NCI-H460 (cell line): ENCODE measurements around the gene DACT2. TPM values are rescaled to one million over a fixed set of nuclear protein-coding genes. Genes with fewer than 3 reads are reported as not detected.
"Not testable (repeated sequence)": the region's sequence is repeated elsewhere in the genome, so short reads cannot be mapped to it uniquely, and the experiment has no call there.

Experiments
- DNase-seq: peaks from one replicate; pipeline ENCODE4 v3.0.0-alpha.2; 2016; ENCODE audit warnings: low read depth; ENCODE audit errors: extremely low read depth
- polyA plus RNA-seq: library from polyadenylated mRNA; depleted of rRNA; stranded (reverse); fragments of >200 nt; gene quantifications from 2 replicates; pipeline ENCODE4 v1.2.3, GENCODE V29; 2014; cell fraction: nucleus; rRNA removed
- total RNA-seq: library from RNA; depleted of rRNA; stranded (reverse); fragments of >200 nt; shearing (Covaris generic); gene quantifications from 2 replicates; pipeline ENCODE4 v1.2.3, GENCODE V29; 2014; rRNA removed

DACT2 gene, protein sequence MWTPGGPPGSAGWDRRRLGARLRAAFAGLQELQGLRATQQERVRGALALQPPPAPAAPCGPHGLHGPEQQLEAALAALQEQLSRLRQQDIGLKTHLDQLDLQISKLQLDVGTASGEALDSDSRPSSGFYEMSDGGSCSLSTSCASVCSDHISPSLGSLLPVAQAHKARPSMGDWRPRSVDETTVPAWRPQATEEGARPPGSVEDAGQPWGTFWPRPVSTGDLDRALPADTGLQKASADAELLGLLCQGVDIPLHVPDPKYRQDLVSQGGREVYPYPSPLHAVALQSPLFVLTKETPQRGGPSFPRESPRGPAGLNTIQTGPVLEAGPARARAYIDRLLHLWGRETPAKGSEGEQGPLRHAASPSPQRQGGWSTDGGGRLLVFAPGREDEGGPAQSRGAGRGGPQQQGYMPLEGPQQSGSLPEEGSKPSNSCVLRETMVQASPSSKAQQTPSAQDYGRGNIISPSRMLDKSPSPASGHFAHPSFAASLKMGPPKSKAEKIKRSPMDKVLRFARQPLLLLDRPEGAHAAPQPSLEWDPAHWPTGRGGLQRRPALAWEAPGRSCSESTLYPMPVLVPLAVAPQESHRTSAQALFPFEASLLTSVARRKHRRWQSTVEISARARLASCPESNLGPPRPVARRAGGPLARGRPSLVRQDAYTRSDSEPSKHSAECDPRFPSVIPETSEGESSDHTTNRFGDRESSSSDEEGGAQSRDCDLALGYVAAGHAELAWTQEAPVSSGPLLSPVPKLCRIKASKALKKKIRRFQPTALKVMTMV
- total RNA-seq, result not detected in 2 replicates
- not detected in 2 replicates for polyA plus RNA-seq

DNA sequence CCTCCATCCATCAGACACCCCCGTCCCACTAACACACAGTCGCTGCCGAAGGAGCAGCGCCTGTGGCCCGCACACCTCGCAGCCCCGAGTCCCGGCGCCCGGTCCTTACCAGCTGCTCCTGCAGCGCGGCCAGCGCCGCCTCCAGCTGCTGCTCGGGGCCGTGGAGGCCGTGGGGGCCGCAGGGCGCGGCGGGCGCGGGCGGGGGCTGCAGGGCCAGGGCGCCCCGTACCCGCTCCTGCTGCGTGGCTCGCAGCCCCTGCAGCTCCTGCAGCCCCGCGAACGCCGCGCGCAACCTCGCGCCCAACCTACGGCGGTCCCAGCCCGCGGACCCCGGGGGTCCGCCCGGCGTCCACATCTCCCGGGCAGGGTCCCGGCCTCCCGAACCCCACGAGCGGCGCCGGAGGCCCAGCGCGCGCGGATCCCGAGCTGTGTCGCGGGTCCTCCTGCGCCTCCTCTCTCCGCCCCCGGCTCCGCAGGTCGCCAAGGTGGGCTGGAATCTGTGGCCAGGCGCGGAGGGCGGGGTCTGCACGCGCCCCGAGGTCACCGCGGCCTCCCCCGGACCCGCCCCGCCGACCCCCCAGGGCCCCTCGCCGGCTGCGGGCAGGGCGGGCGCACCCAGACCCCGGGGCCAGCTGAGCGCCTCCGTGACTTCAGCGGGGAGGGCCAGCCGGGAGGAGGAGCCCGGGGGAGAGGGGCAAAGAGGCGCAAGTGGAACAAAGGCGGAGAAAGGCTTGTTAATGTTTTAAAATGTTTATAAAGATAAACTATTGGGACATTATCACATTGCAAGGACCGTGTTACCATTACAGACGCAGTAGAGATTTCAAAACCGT, at the start of gene DACT2:
DACT2 (minus strand) TSS at position 499 of the 833 bp plus-strand sequence; CDS start at position 355, 144 bp downstream.
- DNase-seq, result no peak

DNA sequence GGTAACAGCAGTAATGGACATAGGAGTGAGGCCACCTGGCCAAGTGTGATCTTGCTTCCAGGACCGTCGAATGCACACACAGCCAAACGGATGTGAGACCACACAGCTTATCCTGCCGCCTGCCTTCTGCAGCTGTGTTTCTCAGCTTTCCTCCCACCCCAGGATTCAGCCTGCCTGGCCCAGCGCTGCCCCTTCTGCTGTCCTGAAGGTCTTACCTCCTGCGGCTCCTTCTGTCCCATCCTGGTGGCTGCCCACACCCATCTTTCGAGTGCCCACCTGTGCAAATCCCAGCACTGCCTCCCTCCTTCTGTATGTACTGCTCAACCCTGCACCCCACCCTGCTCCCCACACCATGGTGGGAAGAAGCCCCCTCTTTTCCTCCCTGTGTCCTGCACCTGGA, 49.4 kb upstream of the DACT2 start:
- no peak for DNase-seq

DNA sequence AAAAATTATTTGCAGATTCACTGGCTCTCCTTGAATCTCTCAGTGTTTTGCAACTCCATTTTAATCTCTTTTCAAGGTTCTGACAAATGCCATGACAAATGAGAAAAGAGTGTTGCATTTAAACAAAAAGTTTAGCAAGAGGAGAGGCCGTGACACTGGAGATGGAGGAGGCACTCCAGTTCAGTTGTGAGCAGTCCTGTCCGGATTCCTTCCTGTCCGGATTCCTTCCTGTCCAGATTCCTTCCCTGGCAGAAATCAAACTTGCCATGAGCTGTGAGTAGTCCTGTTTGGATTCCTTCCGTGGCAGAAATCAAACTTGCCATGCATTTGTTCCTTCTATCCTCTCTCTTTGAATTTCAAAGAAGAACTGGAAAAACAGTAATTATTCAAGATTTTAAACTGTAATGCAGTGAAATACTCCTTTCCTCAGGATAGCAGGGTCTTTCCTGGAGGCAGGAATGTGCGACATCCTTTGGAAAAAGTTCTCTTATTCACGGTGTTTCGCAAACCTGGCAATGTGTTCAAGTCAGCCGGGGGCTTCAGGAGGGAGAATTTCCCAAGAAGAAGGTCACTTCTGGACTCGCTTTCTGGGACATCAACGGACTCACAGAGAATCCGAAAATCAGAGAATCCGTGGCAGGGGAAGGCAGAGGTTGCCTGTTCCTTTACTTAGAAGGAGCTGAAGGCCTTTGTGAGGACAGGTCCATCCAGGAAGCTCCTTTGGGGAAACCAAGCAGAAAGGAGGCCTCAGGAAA, 48.7 kb upstream of the DACT2 start:
- DNase-seq, result no peak

DNA sequence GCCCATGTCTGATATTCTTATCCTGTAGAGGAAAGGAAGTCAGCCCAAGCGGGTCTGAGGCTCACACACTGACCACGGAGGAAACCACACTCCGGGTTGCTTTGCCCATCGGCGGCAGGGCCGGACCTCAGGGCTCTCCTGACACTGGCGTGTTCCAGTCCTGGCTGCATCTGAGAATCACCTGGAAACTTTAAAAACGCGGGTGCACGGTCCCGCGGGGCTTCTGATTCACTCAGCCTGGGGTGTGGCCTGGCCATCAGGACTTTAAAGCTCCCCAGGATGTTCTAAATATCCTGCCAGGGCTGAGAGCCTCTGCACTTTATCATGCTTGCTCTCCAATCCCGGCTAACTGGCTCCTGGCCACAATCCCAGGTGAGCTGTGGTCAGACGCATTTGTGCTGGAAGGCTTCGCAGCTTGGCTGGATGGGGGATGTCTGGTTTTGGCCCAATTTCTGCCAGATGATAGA, 47.7 kb upstream of the DACT2 start:
- DNase-seq, result no peak

DNA sequence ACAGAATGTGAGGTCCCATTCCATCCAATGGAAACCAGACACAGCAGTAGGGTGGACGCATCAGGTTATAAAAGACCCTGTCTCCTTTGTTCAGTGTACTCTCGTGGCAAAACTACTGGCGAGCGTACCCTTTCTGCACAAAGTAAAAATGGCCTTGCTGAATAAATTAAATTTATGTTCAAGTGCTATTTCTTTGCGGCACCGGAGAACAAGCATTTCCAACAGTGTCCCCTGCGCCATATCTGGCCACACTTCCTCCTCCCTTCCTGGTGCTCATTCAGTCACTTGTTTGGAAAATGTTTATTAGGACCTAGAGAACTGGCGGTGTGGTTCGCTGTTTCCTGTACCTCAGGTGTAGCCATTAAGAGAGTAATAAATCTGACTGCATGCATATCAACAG, 46.9 kb upstream of the DACT2 start:
- no peak for DNase-seq

DNA sequence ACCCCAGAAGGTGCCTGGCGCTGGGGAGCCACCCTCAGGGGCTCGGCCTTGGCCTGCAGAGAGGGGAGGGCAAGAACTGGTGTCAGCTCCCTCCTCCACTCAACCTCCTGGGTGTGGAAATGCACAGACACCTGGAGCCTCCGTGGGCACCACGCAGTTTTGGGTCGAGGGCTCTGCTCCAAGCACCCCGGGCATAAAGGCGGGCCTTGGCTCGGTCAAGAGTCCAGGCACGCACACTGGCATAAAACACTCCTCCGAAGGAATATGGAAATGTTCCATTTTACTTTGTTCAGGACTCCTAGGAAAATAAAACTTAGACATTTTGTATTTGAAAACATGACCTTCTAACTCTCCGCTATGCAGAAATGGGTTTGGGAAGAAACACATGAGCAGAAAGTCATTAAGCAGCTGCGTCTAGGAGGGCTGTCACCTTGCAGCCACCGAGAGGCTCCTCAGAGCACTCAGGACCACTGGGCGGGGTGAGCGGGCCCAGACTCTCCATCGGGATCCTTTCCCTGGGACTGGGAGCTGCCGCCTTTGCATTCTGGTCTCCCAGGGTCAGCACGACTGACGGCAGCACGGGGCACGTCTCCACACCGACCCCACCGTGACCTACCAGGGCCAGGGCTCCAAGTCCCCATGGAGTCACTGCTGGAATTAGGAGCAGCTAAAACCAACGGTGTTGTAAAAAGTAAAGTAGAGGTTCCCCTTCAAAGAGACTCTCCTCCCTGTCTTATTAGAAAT, 46.0 kb upstream of the DACT2 start:
- no peak for DNase-seq

DNA sequence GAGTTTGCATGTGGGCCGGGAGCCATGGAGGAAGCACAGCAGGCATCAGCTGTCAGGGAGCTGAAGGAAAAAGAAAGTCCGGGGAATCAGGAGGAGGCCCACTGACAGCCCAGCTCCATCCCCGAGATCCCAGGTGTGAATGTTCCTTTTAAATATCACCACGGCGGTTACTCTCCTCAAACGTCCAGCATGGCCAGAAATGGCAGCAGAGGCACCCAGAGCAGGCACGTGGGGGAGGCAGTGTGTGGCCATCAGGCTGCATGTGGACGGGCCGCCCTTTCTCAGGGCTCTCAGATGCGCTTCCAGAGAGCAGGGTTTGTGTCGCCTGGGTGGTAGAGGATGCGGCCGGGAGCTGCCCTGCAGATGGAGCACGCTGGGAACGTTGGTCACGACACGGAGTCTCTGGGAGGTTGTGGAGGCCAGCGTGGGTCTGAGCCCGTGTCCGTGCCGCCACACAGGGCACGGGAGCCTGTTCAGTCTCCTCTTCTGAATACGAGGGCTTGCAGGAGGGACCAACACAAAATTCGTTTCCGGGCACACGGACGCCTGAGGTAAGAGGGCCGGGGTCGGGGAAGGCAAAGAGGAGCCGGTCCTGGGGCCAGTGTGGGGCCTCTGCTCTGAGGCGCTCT, 45.3 kb upstream of the DACT2 start:
- DNase-seq, result no peak

DNA sequence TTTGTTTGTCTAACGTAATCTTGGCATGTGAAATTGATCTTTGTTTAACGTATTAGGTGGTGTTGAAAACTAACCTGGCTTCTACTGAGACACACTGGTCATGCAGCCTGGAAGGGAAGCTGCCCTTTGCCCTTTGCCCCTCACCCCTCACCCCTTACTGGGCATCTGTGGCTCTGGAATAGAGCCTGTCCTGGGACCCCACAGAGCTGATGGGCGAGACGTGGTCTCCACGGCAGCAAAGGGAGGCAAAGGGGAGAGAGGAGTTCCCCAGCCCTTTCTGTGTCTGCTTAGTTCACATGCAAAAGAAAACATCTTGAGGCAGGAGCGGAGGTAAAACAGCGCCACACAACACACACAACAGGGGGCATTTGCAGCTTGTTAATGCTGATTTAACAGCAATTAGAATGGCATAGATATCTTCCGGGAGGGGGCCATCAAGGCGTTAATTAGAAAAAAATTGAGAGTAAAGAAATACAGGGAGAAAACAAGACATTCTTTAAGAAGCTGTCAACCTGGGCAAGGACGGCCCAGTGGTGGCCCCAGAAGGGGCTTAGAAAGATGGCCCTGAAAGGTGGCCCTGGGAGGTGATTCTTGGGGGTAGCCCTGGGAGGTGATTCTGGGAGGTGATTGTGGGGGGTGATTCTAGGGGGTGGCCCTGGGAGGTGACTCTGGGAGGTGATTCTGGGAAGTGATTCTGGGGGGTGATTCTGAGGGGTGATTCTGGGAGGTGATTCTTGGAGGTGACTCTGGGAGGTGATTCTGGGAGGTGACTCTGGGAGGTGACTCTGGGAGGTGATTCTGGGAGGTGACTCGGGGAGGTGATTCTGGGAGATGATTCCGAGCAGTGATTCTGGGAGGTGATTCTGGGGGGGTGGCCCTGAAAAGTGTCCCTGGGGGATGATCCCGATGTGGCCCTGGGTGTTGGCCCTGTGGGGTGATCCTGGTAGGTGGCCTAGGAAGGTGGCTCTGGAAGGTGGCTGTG, 44.5 kb upstream of the DACT2 start:
- DNase-seq, result no peak

DNA sequence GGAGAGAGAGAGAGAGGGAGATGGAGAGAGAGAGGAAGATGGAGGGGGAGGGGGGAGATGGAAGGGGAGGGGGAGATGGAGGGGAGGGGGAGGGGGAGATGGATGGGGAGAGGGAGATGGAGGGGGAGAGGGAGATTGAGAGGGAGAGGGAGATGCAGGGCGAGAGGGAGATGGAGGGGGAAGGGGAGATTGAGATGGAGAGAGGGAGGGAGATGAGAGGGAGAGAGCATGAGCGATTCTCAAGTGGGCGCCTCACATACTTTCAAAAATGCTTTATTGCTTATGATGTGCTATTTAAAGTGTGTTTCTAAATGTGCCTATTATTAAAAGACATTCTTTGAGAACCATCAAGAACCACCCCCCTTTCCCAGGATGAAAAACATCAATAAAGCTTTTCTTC, 43.7 kb upstream of the DACT2 start:
- no peak for DNase-seq

DNA sequence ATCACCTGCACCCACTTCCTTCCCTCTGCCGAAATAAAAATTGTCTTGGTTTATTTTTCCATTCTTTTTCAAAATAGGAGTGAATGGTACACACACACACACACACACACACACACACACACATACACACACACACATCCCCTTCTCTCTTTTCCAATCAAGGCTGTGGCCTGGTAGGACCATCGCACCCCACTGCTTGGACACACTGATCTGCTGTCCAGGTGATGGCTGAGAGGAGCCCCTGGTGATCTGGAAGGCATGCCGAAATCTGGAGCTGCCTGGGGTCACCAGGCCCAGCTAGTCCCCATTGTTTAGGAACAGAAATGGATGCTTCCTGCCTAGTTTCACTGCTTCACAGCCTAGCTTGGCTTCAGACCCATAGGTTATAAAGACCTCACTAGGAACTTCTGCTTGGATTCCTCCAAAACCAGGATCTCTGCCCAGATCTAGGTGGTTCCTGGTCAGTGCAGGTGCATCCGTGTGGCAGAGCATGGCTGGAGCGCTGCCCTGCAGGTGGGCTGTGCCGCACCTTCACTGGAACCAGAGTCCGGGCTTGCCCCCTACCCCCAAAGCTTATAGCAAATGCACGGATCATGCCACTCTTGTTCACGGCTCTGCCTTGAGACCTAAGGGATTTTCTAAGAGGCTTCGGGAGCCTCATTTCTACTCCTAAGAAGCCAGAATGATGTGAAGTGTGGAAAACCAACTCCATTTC, 42.9 kb upstream of the DACT2 start:
- no peak for DNase-seq

DNA sequence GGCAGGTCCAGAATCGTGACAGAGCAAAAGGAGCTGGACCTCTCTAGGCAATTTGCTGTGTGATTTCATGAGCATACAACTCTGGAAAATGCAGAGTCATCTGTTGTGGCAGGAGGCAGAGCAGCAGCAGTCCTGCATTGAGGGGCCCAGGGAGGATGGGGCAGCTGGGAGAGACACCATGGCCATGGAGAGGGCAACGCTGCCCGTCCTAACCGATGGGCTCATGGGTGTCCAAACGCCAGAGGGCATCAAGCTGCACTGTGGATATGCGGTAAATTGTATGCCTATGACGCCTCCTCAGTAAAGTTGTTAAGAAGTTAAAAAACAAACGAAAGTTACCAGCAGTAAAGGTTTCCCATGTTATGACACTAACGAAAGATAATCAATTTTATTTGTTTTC, 42.2 kb upstream of the DACT2 start:
- no peak for DNase-seq

DNA sequence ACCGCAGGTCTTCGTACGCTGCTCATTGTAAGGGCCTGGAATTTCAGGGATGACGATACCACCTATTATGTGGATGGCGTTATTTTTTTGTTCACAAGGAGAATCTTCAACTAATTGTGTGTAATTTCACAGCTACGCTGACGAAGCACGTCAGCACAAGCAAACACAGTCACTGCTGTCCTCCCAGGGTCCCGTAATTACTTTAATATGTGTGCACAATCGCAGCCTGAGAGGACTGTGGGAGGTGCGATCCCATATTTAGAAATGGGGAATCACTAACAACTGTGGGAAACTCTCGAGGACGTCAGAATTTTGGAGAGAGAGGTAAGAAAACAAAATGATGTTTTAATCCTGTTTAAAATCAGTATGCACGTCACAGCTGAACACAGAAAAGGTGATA, 40.2 kb upstream of the DACT2 start:
- no peak for DNase-seq

DNA sequence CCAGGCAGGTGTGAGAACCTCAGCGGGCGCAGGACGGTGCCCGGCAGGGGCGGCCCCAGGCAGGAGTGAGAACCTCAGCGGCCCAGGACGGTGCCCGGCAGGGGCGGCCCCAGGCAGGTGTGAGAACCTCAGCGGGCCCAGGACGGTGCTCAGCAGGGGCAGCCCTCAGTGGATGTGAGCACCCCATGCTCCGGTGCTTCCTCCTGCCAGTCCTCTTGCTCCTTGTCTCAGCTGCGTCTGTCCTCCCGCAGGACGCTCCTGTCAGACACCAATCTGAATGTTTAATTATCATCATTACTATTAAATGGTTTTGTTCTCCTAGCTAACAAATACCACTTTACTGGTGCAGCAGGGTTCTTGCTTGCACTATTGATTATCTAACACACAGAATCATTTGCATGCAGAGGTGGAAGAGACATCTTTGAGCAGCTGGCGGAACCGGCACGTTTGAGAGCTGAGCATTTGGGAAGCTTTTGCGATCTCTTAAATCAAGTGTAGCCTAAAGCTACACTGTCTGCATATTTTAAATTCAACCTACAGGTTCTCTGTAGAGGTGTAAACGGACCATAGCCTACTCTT, 39.4 kb upstream of the DACT2 start:
- DNase-seq, result no peak

DNA sequence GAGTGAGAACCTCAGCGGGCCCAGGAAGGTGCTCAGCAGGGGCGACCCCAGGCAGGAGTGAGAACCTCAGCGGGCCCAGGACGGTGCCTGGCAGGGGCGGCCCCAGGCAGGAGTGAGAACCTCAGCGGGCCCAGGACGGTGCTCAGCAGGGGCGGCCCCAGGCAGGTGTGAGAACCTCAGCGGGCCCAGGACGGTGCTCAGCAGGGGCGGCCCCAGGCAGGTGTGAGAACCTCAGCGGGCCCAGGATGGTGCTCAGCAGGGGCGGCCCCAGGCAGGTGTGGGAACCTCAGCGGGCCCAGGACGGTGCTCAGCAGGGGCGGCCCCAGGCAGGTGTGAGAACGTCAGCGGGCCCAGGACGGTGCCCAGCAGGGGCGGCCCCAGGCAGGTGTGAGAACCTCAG, 37.3 kb upstream of the DACT2 start:
- not testable (repeated sequence) for DNase-seq

DNA sequence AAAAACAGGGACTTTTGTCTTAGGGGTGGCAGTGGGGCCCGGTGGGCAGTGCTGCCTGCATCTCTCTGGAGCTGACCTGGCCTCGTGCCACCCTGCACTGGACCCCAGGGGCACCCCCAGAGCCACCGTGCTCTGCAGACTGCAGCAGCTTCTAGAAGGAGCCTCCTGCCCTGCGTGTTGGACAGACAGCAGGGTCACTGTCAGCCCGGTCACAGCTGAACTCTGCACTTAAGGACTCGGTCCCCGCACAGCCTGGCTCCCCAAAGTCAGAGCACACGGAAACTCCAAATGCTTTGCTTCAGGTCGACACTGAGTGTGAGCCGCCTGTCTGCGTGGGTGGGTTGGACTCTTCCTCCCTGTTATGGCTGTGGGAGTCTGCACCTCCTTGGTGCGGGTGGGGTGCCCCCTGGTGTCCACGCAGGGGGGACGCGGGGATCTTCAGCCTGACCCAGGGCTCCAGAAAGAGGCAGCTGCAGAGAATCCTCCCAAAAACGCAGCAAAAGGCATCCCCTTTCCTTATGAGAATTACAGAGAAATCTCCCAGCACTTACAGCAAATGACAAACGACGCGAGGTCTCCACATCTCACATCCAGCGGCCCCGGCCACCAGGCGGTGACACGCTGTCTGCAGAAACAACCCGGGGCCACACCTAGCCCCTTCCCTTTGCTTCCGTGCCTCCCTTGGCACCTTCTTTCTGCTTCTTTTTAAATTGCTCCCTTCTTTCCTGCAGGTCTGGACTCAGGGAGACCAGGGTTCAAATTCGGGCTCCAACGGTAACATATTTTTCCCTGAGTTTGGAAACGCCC, 36.3 kb upstream of the DACT2 start:
- DNase-seq, result peak; percentile 18

DNA sequence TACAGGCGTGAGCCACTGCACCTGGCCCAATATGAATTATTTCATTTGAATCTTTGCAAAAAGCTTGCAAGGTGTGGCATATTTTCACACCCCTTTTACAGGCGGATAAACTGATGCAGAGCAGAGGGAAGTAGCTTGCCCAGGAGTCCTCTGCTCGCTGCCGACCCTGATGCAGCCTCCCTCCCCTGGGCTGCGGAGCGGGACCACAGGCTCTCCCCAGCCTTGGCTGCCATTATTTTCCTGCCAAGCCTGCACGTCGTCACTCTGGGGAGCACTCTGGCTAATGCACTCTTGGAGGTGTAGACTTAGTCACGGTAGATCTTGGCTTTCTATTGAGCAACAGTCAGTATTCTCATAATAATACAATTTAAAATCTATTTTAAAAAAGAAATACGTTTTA, 34.8 kb upstream of the DACT2 start:
- no peak for DNase-seq
